HG03196 (cell line): ENCODE measurements around the gene PGS1.
"Not testable (repeated sequence)": the region's sequence is repeated elsewhere in the genome, so short reads cannot be mapped to it uniquely, and the experiment has no call there.

Experiments
- ATAC-seq: cut with Tn5 transposase; IDR thresholded peaks from one replicate; pipeline ENCODE4 v1.9.1; 2021; ENCODE audit not compliant: unreplicated experiment

Gene PGS1, protein sequence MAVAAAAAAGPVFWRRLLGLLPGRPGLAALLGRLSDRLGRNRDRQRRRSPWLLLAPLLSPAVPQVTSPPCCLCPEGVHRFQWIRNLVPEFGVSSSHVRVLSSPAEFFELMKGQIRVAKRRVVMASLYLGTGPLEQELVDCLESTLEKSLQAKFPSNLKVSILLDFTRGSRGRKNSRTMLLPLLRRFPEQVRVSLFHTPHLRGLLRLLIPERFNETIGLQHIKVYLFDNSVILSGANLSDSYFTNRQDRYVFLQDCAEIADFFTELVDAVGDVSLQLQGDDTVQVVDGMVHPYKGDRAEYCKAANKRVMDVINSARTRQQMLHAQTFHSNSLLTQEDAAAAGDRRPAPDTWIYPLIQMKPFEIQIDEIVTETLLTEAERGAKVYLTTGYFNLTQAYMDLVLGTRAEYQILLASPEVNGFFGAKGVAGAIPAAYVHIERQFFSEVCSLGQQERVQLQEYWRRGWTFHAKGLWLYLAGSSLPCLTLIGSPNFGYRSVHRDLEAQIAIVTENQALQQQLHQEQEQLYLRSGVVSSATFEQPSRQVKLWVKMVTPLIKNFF

DNA sequence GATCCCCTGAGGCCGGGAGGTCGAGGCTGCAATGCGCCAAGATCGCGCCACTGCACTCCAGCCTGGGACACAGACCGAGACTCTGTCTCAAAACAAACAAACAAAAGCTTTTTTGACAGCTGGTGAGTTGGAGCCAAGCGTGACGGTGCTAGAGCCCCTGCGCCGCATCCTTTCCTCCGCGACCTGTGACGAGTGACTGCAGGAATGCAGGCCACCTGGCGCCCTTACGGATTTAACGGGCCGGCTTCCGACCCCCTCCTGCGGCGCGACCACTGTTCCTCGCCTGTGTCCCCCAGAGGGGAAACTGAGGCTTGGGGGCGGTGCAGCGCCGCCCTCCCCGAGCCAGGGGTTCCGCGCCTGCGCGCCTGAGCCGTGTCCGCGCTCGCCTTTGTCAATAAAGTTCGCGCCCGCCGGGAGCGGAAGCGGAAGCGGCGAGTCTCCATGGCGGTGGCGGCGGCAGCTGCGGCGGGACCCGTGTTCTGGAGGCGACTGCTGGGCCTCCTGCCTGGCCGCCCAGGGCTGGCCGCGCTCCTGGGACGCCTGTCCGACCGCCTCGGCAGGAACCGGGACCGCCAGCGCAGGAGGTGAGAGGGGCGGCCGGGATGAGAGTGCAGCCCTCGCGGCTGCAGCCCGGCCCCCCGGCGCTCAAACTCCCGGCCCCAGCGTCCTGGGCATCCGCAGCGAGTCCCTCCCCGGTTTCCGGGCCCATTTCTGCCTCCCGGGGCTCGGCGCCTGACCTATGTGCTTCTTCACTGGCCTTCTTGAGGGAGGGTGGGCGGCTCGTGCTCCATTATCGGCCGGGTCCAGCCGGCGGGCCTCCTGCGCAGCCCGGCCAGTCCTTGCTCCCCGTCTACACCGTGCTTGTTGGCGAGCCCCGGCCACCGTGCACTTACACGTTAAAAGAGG is at the start of gene PGS1:
Gene PGS1 (plus strand): TSS at position 425 of the 906 bp plus-strand sequence. CDS start 17 bp downstream, at position 442.
- ATAC-seq = peak; percentile 55

DNA sequence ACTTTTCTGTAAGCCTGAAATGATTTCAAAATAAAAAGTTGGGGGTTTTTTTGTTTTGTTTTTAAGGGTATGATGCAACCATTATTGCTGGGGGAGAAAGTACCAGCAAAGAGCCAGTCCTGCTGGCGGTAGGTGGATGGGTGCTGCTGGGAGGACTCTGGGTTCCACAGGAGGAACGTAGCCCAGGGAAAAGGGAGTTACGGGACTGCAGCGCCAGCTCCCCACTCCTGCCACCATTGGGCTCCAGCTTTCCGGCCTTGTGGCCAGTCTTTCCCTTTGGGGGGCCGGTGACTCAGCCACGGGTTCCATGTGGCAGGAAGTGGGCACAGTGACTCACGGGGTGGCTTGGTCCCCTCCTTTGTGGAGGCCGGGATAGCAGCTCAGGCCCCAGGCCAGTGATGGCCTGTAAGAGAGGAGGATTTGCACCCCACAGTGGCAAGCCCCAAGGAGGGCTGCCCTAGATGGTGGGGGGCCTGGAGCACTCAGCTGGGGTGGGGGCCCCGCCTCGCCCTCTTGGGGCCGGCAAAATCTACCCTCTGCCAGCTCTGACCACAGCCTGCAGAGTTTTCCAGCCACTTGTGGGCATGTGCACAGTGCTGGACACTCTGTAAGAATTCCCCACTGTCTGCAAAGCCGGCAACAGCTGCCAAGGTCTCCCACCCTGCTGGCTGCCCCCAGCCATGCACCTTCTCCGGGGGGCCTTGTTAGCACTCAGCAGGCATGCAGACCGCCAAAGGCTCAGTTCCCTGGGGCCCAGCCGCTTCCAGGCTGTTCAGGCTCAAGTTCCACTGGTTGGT is 49.0 kb upstream of the PGS1 start:
- ATAC-seq = no peak

DNA sequence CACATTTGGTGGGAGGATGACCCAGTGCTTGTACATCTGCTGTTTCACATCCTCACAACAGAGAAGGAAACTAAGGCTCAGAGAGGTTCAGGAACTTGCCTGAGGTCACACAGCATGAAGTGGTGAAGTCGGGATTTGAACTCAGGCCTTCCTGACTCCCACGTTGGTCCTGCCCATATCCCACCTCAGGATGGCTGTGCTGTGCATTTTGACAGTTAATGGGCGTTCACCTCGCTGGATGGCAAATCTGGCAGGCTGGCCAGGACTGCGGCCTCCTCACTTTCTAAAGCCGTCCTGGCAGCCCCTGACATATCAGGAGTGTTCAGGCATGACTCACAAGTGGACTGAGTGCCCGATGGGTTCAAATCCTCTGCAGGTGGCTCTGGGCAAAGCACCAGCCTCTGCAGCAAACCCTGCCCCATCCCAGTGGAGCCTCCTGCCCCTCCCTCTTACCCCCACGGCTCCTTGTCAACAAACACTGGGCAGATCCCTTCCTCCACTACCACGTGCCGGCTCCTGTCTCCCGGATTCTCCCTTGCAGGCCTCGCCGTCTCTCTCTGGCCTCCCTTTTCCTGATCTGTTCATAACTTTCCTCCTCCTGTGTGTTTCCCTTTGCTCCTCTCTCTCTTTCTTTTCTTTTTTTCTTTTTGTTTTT is 47.8 kb upstream of the PGS1 start:
- ATAC-seq = no peak

DNA sequence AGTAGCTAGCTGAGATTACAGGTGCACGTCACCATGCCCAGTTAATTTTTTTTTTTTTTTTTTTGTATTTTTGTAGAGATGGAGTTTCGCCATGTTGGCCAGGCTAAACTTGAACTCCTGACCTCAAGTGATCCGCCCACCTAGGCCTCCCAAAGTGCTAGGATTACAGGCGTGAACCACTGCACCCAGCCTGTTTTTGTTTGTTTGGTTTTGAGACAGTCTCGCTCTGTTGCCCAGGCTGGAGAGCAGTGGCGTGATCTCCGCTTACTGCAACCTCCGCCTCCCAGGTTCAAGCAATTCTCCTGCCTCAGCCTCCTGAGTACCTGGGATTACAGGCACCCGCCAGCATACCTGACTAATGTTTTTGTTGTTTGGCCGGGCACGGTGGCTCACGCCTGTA is 47.1 kb upstream of the PGS1 start:
- not testable (repeated sequence) for ATAC-seq

DNA sequence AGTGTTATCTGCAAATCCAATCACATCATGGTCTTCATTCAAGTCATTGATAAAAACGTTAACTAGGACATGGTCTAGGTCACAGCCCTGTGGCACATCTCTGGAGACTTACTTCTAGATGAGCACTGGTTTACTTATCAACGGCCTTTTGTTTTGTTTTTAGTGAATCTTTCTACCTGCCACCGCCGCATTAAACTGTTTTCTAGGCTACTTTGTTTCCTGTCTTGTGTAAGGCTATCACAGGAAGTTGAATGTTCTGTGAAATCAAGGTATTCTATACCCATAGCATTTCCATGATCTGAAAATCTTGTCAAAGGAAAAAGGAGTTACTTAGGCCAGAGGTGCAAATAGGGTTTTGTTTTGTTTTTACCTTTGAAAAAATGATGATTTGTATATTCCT is 45.5 kb upstream of the PGS1 start:
- no peak for ATAC-seq

DNA sequence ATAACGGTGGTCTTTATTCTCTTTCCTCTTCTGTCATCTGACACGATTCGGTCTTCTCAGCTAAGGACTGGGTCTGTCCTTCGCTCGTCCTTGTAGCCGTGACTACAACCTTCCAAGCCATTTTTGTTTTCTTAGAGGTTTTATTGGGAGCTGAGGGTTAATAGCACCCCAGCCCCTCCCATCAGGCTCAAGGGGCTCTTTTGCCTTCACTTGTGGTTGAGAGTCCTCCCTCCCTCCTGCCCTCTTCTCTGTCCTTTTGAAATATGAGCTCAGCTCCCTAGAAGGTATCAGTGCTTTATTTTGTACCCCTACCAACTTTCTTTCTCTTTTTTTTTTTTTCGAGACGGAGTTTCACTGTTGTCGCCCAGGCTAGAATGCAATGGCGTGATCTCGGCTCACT is 43.2 kb upstream of the PGS1 start:
- ATAC-seq = no peak

DNA sequence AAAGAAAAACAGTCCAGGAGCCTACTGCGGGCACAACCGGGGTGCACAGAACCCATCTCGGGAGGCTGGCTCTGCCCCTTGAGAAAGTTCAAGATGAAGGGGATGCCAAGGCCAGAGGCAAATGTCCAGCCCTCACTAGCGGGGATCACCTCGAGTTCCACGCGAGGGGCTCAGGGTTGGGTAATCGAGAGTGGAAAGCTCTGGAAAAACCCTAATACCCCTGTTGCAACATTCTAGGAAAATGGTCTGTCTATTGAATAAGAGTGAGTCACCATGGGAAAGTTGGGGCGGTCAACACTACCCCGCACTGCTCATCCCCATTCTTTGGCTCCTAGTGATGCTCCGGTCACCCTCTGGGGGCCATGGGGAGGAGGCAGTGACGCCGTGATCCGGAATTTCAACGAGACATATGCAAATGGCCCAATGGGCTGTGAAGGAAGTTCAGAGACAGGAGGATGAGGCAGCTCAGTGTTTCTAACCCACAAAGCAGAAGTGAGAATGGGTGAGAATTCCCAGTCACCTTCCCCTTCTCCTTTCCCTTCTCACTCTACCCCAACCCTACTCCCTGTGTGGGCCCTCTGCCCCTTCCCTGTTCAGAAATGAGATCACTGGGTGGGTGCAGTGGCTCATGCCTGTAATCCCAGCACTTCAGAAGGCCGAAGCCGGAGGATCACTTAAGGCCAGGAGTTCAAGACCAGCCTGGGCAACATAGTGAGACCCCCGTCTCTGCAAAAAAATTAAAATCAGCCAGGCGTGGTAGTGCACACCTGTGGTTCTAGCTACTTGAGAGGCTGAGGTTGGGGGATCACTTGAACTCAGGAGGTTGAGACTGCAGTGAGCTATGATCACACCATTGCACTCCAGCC is 41.0 kb upstream of the PGS1 start:
- peak; percentile 60 for ATAC-seq

DNA sequence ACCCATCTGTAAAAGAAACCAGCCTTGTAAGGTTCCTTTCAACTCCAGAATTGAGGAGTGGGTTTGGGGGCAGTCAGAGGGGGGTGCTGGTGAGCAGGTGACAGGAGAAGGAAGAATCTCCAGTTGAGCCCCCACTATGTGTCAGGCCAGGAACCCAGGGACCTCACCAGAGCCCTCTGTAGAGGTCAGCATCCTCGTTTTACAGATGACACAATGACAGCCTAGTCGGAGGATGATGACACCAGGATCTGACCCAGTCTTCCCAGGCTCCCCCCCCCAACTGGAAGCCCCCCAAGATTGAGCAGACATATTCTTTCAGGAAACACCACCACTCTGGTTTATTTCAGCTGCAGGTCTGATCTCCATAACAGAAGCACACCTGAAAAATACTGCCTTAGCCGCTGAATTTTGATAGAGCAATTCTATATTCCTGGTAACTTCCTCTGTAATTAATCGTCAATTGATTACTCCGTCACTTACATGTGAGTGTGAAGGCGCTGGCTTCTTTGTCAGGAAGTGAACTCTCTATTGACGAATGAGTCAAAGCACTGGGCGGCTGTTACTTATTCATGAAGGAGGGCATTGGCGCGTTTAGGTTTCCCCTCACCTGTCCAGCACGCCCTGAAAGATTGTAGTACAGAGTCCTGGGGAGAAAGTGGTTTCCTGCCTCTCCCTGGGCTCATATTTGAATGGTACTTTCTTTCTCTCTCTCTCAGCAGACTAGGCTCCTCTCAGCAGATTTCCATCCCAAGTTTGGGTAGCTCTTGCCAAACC is 39.8 kb upstream of the PGS1 start:
- ATAC-seq = no peak

DNA sequence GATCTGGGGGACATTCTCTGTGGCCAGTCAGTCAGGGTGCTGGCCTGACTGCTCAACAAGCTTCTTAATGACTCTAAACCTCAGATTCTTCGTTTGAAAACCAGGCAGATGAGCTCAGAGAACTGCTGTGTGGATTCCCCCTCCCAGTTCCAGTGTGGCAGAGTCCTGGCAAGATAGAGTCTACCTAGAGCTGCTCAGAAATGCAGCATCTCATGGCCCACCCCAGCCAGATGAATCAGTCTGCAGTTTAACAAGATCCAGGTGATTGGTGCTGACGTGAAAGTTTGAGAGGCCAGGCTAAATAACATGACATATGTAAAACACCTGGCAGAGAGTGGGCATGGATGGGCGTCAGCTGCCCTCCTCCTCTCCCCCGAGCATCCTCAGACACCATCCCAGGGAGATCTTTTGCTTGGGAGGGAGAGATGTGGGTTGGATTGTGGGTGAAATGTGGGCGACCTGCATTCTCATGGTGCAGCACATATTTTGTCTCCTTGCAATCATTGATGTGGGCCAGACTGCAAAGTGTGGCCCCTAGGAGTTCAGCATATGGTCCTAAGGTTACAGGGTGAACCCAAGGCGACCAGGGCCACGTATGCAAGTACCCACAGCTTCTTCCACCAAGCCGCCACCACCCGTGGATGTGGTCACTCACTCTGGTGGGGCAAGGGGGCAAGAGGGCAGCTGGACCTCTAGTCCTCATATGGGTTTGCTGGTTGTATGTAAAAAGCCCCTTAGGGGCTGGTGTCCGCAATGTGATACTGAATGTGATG is 38.1 kb upstream of the PGS1 start:
- ATAC-seq = no peak

DNA sequence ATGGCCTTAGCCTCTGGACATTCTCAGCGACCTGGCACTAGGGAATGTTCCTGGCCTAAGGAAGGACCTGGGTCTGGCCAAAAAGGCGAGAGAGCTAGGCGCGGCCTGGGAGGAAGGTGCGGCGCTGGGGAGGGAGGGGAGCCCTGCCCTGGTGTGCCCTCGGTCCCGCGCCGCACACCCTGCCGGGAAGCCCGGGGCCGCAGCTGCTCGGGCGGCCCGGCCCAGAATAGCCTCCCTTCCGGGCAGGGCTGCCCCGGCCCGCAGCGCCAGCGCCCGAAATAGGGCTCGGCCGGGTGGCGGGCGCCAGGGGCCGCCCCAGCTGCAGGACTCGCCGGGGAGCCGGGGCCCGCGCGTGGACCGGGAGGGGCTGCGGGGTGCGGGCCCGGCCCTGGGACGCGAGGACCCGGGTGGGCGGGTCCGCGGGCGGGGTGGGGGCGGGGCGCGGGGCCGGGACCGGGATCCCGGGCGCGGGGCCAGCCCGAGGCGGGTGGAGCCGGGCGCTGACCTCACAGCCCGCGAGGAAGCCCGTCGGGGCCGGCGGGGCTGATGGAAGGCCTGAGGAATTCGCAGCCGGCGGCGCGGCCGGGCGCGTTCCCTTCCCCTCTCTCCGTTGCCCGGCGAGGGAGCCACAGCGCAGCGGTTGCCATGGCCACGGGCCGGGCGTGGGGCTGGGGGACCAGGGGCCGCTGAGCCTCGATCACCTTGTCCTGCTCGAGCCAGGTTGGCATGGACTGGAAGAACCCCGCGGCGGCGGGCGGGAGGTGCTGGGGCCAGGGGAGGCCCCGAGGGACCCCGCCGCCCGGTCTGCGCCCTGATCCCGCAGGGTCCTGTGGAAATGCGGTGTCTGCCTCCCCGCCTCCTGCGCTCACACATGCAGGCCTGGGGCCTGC is 36.6 kb upstream of the PGS1 start:
- no peak for ATAC-seq

DNA sequence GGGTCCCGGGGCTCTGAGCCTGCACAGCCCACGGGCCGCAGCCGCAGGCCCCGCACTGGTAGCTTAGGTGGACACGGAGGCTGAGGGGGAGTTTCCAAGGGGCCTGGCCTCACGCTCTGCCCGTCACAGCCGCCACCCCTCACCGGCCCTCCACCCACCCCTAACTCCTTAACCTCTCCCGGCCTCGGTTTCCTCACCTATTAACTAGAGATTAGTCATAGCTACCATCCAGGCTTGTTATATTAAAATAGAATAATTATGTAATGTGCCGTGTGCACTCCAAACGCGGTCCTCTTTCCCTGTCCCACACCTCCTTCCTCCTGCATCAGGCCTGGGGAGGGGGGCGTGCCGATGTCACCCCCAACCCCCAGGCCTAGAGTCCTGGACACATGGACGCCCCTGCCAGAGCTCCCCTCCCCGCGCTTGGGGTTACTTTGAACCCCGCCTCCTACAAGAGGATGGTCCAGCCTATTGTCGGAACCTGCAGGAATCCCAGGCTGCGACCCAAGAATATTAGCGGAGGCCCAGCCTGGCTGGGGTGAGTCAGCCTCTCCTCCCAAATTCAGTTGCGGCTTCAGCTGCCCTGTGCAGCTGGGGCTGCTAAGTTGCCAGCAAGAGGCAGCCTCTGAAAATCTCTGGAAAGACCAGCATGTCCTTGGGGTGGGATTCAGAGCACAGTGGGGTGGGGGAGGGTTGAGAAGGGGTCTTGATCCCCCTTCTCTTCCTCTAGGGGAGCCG is 35.8 kb upstream of the PGS1 start:
- ATAC-seq = no peak

DNA sequence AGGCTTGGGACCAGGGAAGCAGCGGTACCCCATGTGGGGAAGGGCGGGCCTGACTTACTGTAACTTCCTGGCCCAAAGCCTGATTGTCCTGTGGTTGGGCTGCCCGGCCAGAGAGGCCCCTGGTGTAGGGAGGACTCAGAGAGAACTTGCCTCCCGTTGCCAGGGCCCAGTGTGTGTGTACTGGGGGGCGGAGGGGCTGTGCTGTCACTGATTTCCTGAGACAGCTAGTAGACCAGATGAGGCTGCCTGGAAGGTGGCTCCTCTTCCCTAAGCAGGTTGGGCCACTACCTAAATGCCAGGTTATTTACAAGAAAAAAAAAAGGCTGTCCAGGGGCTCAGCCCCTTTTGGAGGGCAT is 35.3 kb upstream of the PGS1 start:
- ATAC-seq = no peak

DNA sequence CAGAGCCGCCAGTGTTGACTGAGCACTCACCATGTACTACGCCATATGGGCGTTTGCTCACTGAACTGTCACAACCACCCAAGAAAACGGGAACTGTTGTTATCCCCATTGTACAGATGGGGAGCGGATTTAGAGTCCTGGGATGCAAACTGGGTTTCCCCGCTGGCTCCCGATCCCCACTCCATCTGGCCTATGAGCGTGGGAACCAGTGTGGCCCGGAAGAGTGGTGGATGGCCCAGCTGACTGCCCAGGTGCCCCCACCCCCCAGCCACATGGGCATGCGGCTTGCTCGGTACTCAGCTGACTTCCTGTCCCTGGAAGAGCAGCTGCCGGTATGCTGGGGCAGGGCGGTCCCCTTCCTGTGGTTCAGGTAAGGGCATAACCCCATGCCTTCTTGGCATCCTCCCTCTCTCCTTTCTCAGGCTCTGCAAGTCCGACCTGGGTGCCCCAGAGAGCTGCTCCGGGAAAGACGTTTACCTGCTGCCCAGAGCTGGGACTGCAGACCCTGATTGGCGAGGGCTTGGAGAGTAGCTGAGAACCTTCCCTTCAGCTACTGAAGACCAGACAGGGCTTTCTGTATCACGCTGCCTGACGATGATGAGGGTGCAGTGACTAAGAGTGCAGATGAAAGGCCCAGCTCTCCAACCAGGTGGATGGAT is 34.8 kb upstream of the PGS1 start:
- ATAC-seq = peak; percentile 56

DNA sequence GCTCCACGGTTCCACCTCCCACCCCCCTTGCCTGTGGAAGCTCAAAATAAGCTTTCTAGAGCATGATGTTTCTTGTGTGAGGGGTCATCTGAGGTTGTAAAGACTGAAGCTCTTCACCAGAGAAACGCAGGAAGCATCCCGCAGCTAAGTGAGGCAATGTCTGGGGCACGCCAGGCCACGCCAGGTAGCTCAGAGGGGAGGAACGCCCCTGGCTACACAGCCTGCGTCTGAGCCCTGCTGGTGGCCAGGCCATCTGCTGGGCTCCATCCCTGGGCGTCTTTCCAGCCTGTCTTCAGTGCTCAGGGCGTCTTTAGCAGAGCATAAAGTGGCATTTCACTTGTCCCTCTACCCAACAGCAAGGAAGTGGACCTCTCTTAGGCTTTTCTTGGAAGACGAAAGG is 33.8 kb upstream of the PGS1 start:
- no peak for ATAC-seq

DNA sequence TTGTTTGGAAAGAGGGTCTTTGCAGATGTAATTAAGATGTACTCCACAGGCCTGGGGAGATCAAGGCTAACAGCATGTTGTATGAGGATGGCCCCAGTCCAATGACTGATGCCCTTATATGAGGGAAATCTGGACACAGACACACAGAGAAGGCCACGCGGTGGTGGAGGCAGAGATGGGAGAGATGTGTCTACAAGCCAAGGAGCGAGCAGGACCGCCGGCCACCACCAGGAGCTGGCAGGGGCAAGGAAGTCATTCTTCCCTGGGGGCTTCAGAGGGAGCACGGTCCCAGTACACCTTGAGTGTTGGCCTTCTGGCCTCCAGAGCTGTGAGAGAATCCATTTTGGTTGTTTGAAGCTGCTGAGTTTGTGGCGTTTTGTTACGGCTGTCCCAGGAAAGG is 33.3 kb upstream of the PGS1 start:
- no peak for ATAC-seq
